Caco-2 (cell line): ENCODE measurements around the gene ANAPC1. TPM values are rescaled to one million over a fixed set of nuclear protein-coding genes. Genes with fewer than 3 reads are reported as not detected.
"Not testable (repeated sequence)": the region's sequence is repeated elsewhere in the genome, so short reads cannot be mapped to it uniquely, and the experiment has no call there.

ENCODE experiments used
- BruUV-seq: library from RNA; stranded (reverse); fragments of 400-500 nt; replicated peaks from 2 replicates; lab custom pipeline; 2021; lab: Mats Ljungman, UMichigan
- CTCF ChIA-PET: fragments of 300-600 bp; sonication (Branson Sonifier 250); formaldehyde crosslinking; loops from one replicate; lab custom pipeline; 2022; ENCODE audit warnings: antibody characterized with exemption; lab: Charles Lee
- POLR2A ChIA-PET: fragments of 300-600 bp; sonication (Branson Sonifier 250); formaldehyde crosslinking; loops from one replicate; lab custom pipeline; 2022; ENCODE audit warnings: antibody characterized with exemption; lab: Charles Lee
- DNase-seq, 2 experiments: peaks; one replicate each; pipeline versions ENCODE4 v3.0.0 to v3.0.0-alpha.2; 2020 to 2022
- H3K27me3 ChIP-seq: replicated peaks from 2 replicates; pipeline ENCODE4 v1.6.0; 2011; ENCODE audit warnings: low read length; ENCODE audit not compliant: control insufficient read depth, insufficient read depth
- H3K36me3 ChIP-seq: 2 replicates; pipeline ENCODE4 v1.5.1; 2011; ENCODE audit warnings: low read length; ENCODE audit not compliant: control insufficient read depth, insufficient read depth
- H3K4me1 ChIP-seq: fragments of 250-450 bp; sonication (Bioruptor Pico); 2 replicates; pipeline ENCODE4 v1.5.1; 2020; ENCODE audit warnings: mild to moderate bottlenecking
- H3K4me3 ChIP-seq: 2 replicates; pipeline ENCODE4 v1.5.1; 2011; ENCODE audit warnings: low read depth, mild to moderate bottlenecking, control low read depth, low read length
- H3K9me3 ChIP-seq: fragments of 250-450 bp; sonication (Bioruptor Pico); 2 replicates; pipeline ENCODE4 v1.5.1; 2020; ENCODE audit warnings: mild to moderate bottlenecking, moderate library complexity
- H3K27ac Mint-ChIP-seq: one replicate; pipeline ENCODE4 v1.8.0; 2022; ENCODE audit warnings: mixed read lengths; ENCODE audit not compliant: unreplicated experiment
- H3K27me3 Mint-ChIP-seq: one replicate; pipeline ENCODE4 v1.8.0; 2022; ENCODE audit warnings: mixed read lengths; ENCODE audit not compliant: insufficient read depth, unreplicated experiment
- H3K36me3 Mint-ChIP-seq: one replicate; pipeline ENCODE4 v1.8.0; 2022; ENCODE audit warnings: mild to moderate bottlenecking, mixed read lengths; ENCODE audit not compliant: insufficient read depth, unreplicated experiment
- H3K4me1 Mint-ChIP-seq: one replicate; pipeline ENCODE4 v1.8.0; 2022; ENCODE audit warnings: low read depth, mixed read lengths; ENCODE audit not compliant: unreplicated experiment
- H3K4me3 Mint-ChIP-seq: one replicate; pipeline ENCODE4 v1.8.0; 2022; ENCODE audit warnings: mild to moderate bottlenecking, moderate library complexity, mixed read lengths; ENCODE audit not compliant: unreplicated experiment
- H3K9me3 Mint-ChIP-seq: one replicate; pipeline ENCODE4 v1.8.0; 2022; ENCODE audit warnings: mixed read lengths; ENCODE audit not compliant: unreplicated experiment
- intact Hi-C: fragments of 100-400 bp; cut with micrococcal nuclease; formaldehyde crosslinking; loops from one replicate; pipeline ENCODE4 v1.10.0; 2022; ENCODE audit not compliant: unreplicated experiment
- total RNA-seq: library from RNA; stranded (reverse); gene quantifications from 2 replicates; pipeline ENCODE4 v1.2.3, GENCODE V29; 2022
- TF ChIP-seq, protein P1 (sequence below), 2 experiments: fragments of 200-600 bp in 1 of 2; IDR thresholded peaks; 1 replicate in 1 of 2; 2 replicates in 1 of 2; pipeline versions ENCODE4 v1.5.1 to v1.8.0; 2011 to 2022; ENCODE audit warnings: antibody characterized with exemption in 1 of 2, control low read depth in 1 of 2, inconsistent platforms in 1 of 2, low read depth in 1 of 2, low read length in 1 of 2, mild to moderate bottlenecking in 1 of 2, moderate library complexity in 1 of 2; ENCODE audit not compliant: insufficient read depth in 1 of 2, severe bottlenecking in 1 of 2, unreplicated experiment in 1 of 2

Gene ANAPC1
- total RNA-seq, 1 experiment from 2014 or later, result 97.2 TPM

DNA sequence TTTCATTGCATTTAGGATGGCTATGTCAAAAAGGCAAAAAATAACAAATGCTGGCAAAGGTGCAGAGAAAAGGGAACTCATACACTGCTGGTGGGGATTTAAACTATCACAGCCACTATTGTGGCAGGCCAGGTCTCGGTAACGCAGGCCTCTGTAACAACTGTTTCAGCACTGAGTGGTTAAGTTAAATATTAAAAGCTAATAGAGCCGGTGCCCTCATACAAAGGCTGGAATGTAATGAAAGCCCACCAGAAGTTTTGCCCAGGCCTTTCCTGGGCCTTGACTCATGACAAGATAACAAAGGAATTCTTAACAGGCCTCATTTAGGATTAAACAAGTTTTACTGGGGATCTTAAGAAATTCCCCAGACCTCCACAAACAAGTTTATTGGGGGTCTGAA lies 25.1 kb upstream of the ANAPC1 start:
- intact Hi-C loops, result loop anchor here (1.0 kb wide), 1 partner anchor 10 kb away; no protein-coding TSS in a partner anchor
- Histone ChIP-seq H3K4me3 (no peak overlapping the region), H3K36me3 (no peaks in the 10 kb centered on the region; the same call in 1 of the 2 replicates), H3K27me3 (no peaks in the 10 kb centered on the region), H3K4me1 (peaks cover 72% of the 10 kb centered on the region), H3K9me3 (no peaks in the 10 kb centered on the region)
- H3K4me3 Mint-ChIP-seq, result peak overlapping the region; percentile 15
- no peak for DNase-seq
- H3K9me3 Mint-ChIP-seq, result no peaks in the 10 kb centered on the region
- TF ChIP-seq, protein P1, sequence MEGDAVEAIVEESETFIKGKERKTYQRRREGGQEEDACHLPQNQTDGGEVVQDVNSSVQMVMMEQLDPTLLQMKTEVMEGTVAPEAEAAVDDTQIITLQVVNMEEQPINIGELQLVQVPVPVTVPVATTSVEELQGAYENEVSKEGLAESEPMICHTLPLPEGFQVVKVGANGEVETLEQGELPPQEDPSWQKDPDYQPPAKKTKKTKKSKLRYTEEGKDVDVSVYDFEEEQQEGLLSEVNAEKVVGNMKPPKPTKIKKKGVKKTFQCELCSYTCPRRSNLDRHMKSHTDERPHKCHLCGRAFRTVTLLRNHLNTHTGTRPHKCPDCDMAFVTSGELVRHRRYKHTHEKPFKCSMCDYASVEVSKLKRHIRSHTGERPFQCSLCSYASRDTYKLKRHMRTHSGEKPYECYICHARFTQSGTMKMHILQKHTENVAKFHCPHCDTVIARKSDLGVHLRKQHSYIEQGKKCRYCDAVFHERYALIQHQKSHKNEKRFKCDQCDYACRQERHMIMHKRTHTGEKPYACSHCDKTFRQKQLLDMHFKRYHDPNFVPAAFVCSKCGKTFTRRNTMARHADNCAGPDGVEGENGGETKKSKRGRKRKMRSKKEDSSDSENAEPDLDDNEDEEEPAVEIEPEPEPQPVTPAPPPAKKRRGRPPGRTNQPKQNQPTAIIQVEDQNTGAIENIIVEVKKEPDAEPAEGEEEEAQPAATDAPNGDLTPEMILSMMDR (IDR thresholded peaks at IDR 0.05; ENCODE audit: insufficient read depth in 1 of 2, low read depth in 1 of 2, low read length in 1 of 2, severe bottlenecking in 1 of 2, unreplicated experiment in 1 of 2), result no peak
- CTCF ChIA-PET, result interaction anchor here (0.6 to 1.8 kb wide), 2 partner anchors 11 to 21 kb away, joined by 3 to 4 read pairs; no protein-coding TSS in a partner anchor
- H3K27ac Mint-ChIP-seq, result peak overlapping the region; percentile 88
- POLR2A ChIA-PET, result interaction anchor here (0.6 kb wide), 1 partner anchor 10 kb away, joined by 15 read pairs; the partner anchor contains the start of gene MERTK
- H3K27me3 Mint-ChIP-seq, result no peaks in the 10 kb centered on the region
- BruUV-seq, result no TSS peak
- H3K36me3 Mint-ChIP-seq, result peaks cover 19% of the 10 kb centered on the region
- H3K4me1 Mint-ChIP-seq, result peaks cover 48% of the 10 kb centered on the region

DNA sequence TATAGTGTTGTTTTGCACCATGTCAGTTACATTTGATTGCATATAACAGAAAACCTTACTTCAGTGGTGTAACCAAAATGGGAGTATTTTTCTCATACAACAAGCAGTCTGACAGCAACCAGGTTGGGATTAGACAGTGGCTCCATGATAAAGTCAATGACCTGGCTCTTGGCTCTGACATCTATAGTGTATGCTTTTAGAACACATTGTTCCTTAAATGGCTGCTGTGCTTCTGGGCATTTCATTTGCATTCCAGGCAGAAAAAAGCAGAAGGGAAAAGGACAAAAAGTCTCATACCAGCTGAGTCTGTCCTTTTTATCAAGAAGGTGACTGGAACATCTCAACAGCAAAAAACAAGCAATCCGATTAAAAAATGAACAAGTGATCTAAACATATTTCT lies 24.6 kb upstream of the ANAPC1 start:
- intact Hi-C loops, result no loop called here
- no TSS peak for BruUV-seq
- CTCF ChIA-PET, result interaction anchor here (1.2 kb wide), 1 partner anchor 10 kb away, joined by 6 read pairs; the partner anchor contains the start of gene MERTK

DNA sequence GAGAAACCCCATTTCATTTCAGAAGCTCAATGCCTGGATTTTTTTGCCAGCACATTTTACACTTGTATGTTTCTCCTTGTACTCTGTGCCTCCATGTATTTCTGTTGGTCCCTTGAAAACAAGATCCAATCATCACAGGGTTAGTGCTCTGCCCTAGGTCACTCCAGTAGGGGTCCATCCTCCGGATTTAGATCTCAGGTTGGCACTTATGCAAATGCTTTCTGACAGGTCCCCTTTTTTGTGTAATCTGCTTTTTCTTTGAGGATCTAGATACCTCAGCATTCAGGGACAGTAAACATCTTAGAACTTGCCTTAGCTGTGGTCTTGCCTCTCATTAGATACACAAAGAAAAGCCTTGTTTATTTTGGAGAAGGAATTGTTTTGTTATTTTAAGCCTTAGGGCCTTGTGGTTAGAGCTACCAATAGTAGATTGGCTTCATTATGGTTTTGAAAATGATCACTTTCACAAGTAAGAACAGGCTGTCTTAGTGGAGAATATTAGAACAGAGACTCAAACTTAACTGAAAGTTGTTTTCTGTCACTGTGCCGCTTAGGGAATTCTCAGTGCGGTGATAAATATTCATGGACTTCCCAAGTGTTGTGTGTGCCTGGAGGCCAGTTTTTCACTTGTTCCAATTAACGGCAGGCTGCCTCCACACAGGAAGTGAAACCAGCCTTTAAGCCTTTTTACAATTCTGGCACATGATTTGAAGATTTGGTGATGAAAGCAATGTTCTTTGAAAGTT lies 22.2 kb upstream of the ANAPC1 start:
- Histone ChIP-seq H3K36me3 (no peaks in the 10 kb centered on the region; the same call in 1 of the 2 replicates), H3K4me3 (no peak overlapping the region), H3K27me3 (no peaks in the 10 kb centered on the region), H3K9me3 (no peaks in the 10 kb centered on the region), H3K4me1 (peaks cover 70% of the 10 kb centered on the region)
- no peak for DNase-seq
- intact Hi-C loops, result no loop called here
- peaks cover 25% of the 10 kb centered on the region for H3K36me3 Mint-ChIP-seq
- ChIA-PET POLR2A (no interaction called here), CTCF (interaction anchor here (1.4 kb wide), 1 partner anchor 19 kb away, joined by 5 read pairs; no protein-coding TSS in a partner anchor)
- no peaks in the 10 kb centered on the region for H3K27me3 Mint-ChIP-seq
- BruUV-seq, result no TSS peak
- H3K27ac Mint-ChIP-seq, result peak overlapping the region; percentile 42
- TF ChIP-seq, protein P1 (IDR thresholded peaks at IDR 0.05; ENCODE audit: insufficient read depth in 1 of 2, low read depth in 1 of 2, low read length in 1 of 2, severe bottlenecking in 1 of 2, unreplicated experiment in 1 of 2), result no peak
- no peaks in the 10 kb centered on the region for H3K9me3 Mint-ChIP-seq
- peaks cover 57% of the 10 kb centered on the region for H3K4me1 Mint-ChIP-seq
- no peak overlapping the region for H3K4me3 Mint-ChIP-seq

More for the DNA sequence above, 24.6 kb upstream of the ANAPC1 start:
- TF ChIP-seq, protein P1 (IDR thresholded peaks at IDR 0.05; ENCODE audit: insufficient read depth in 1 of 2, low read depth in 1 of 2, low read length in 1 of 2, severe bottlenecking in 1 of 2, unreplicated experiment in 1 of 2), result no peak
- Histone ChIP-seq H3K4me3 (no peak overlapping the region), H3K9me3 (no peaks in the 10 kb centered on the region), H3K4me1 (peaks cover 77% of the 10 kb centered on the region), H3K27me3 (no peaks in the 10 kb centered on the region), H3K36me3 (no peaks in the 10 kb centered on the region; the same call in 1 of the 2 replicates)
- Mint-ChIP-seq H3K4me3 (peak overlapping the region; percentile 15), H3K9me3 (no peaks in the 10 kb centered on the region), H3K4me1 (peaks cover 48% of the 10 kb centered on the region), H3K27me3 (no peaks in the 10 kb centered on the region), H3K36me3 (peaks cover 19% of the 10 kb centered on the region), H3K27ac (peak overlapping the region; percentile 88)
- POLR2A ChIA-PET, result no interaction called here
- DNase-seq, result no peak

DNA sequence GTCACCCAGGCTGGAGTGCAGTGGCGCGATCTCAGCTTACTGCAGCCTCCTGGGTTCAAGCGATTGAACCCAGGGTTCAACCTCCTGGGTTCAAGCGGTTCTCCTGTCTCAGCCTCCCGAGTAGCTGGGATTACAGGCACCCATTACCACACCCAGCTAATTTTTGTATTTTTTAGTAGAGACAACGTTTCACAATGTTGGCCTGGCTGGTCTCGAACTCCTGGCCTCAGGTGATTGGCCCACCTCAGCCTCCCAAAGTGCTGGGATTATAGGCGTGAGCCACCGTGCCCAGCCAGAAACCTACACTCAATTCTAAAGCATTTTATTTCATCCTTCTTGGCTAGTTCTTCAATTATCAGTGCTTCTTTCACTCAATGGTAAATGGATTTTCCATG lies 21.5 kb upstream of the ANAPC1 start:
- peaks cover 70% of the 10 kb centered on the region for H3K4me1 ChIP-seq
- Mint-ChIP-seq H3K4me1 (peaks cover 57% of the 10 kb centered on the region), H3K36me3 (peaks cover 25% of the 10 kb centered on the region)
- H3K9me3 Mint-ChIP-seq, H3K9me3 ChIP-seq, H3K27ac Mint-ChIP-seq, BruUV-seq, H3K4me3 Mint-ChIP-seq, H3K36me3 ChIP-seq, H3K4me3 ChIP-seq, POLR2A ChIA-PET, H3K27me3 Mint-ChIP-seq, intact Hi-C loops, DNase-seq, H3K27me3 ChIP-seq: not testable (repeated sequence)
- CTCF ChIA-PET, result interaction anchor here (1.4 kb wide), 1 partner anchor 18 kb away, joined by 5 read pairs; no protein-coding TSS in a partner anchor
